Activated CD4-positive, CD25-positive, alpha-beta regulatory T cell treated with anti-CD3 and anti-CD28 coated beads, Interleukin-2, amount 50 U/mL, for 16 hours (primary cell): ENCODE measurements around the gene GNRHR.
"Not testable (repeated sequence)": the region's sequence is repeated elsewhere in the genome, so short reads cannot be mapped to it uniquely, and the experiment has no call there.

Experiments
- DNase-seq: peaks from one replicate; pipeline ENCODE4 v3.0.0-alpha.2; 2020; ENCODE audit warnings: low read depth, low spot score

Gene GNRHR

DNA sequence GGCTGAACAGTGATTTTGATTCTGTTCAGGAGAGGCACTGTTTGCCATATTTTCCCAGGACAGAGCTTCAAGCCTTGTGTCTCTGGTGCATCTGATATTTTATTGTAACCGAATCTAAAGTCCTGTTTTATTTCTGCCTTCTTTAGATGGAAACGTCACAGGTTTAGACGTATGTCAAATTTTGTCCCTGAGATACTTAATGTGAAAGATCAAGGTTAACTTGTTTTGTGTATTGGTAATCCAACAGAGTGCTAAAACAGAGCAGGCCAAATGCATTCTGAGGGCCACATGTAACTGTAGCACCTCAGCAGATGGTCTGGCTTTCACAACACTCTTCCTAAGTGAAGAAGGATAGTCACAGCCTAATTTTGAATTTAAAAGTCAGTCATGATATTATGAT, at the start of gene GNRHR:
Gene GNRHR (minus strand): TSS at position 101 of the 400 bp plus-strand sequence. CDS start 53 bp downstream, at position 48.
- DNase-seq: no peak

GRCh38 chr4:67796810-67797209, 42.6 kb upstream of the GNRHR start:
- DNase-seq: no peak

DNA sequence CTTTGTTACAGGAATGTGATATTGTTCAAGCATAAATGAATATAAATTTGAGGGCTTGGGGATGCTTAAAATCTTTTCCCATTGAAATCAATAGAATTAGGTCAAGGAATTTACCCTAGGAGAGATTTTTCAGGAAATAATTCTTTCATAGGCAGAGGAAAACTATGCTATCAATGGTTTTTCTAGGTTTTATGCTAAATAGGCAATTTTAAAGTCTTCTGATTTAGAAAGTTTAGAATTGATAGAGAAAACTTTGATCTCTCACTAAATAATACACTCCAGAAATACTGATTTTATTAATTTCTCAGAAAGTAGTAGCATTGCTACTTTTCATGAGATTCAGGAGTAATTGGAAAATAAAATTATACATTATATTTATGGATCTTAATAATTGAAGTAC, 36.5 kb upstream of the GNRHR start:
- DNase-seq: no peak

GRCh38 chr4:67787311-67787710, 33.1 kb upstream of the GNRHR start:
- no peak for DNase-seq

DNA sequence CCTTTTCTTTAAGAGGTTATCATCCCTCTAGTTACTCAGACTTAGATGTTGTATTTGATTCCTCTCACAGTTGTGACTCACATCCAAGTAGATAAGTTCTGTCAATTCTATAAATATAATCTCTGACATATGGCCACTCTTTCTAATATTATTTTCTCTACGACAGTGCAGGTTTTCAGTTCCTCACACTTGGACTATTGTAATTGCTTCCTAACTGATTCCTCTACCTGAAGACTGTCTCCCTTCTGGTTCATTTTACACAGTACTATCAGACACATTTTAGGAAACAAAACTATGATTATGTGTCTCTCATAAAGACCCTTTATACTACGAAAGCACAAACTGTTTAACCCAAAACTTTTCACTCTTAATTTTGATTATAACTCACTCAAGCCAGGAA, 31.3 kb upstream of the GNRHR start:
- DNase-seq: no peak

GRCh38 chr4:67779631-67780030, 25.4 kb upstream of the GNRHR start:
- no peak for DNase-seq

- no peak for DNase-seq
Measured at GRCh38 chr4:67776746-67777145, 22.6 kb upstream of the GNRHR start.

DNA sequence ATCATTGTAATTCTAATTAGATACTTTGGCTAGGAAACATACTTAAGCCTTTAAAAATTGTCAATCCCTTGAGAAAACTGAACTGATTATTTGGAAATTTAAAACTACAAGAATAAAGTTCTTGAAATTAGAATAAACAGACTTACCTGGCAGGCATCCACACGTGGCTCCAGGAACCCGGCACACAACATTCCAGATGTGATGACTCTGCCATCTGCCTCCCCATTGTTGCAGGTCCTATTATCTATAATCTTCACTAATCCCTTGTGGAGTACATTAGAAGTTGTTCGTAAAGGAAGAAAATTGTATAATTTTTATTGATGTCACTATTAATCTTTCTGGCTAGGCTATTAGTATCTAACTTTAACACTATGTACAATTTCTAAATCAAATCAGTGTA, 16.2 kb upstream of the GNRHR start:
- DNase-seq: no peak

- DNase-seq: no peak
Measured at GRCh38 chr4:67765928-67766327, 11.7 kb upstream of the GNRHR start.

DNA sequence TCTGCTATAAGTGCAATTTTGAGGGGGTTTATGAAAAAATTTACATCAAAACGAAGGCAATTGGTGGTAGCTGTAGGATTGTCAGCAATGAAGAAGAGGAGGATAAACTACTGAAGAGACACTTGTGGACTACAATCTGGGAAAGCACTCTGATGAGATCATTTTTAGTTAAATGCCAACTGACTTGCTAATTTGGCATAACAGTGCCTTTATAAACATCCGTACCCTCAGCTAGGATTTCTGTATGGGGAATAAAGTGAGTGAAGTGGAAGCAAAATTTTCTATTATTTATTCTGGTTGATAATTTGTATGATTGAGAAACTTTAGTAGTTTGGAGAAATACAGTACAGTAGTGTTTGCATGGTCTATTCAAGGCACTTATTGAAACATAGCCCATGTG, 11.2 kb upstream of the GNRHR start:
- no peak for DNase-seq

DNA sequence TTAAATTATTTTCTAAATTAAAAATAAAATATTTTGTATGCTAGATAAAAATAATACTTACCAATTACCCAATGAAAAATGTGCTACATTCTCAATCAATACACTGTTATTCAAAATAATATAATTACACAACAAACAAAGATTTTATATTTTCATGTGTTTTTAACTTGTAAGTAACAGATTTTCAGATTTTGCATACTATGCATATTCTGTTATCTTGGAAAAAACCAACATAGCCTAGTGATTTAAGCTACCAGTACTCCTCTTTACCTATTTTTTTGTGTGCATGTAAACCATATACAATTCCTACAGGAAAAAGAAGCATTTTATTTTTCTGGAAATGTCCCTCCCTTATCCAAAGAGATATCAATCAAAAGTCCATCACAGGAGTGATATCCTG, 10.0 kb upstream of the GNRHR start:
- no peak for DNase-seq

DNA sequence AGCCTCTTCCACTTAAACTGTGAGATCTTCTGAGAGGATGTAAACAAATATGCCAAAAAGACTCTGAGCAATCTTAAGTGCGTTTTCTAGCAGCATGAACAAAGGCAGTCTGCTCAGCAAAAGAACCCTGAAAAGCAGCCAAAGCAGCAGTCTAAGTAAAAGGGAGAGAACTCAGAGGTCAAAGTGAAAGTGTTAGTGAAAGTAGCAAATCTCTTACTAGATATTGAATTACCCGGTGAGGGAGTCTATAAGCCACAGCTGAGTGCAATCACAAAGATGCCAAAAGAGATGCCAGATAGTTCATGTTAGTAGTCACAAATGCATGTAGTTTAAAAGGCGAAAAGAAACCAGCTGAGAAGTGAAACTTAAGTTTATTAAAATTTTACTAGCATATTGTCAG, 7.9 kb upstream of the GNRHR start:
- no peak for DNase-seq

GRCh38 chr4:67756991-67757390, 2.8 kb upstream of the GNRHR start:
- not testable (repeated sequence) for DNase-seq

DNA sequence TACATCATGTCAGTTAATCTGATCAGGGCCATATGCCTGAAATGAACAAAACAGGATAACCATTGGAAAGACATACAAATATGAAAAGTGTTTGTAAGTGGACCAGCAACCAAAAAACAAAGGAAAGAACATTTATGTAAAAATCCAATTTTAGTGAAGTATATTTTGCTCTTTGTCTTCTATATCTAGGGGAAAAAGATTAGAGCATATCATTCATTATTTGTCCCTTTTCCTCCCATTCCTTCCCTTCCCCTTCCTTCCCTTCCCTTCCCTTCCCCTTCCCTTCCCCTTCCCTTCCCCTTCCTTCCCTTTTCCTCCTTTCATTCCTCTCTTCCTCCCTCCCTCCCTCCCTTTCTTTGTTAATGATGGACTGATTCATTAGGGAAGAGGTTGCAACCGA, 1.8 kb upstream of the GNRHR start:
- no peak for DNase-seq

- no peak for DNase-seq
Measured at GRCh38 chr4:67751260-67751659, 2.9 kb downstream of the GNRHR start.

DNA sequence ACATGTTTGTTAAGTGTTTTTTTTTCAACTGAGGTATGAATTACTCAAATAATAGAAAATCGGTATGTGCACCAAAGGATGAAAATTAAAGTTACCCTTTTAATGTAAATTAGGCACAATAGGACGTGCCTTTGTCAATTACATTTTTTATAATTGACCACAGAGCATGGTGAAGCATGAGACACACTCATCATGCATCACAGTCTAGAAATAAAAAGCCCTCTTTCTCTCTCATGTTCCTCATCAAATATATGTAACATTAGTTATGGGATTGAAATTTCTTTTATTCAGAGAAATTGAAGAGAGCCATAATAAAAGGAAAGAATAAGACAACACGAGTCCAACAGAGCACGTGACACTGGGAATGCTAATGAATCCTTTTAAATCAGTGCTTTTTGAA, 3.5 kb downstream of the GNRHR start:
- no peak for DNase-seq

- no peak for DNase-seq
Measured at GRCh38 chr4:67749286-67749685, 4.9 kb downstream of the GNRHR start.

DNA sequence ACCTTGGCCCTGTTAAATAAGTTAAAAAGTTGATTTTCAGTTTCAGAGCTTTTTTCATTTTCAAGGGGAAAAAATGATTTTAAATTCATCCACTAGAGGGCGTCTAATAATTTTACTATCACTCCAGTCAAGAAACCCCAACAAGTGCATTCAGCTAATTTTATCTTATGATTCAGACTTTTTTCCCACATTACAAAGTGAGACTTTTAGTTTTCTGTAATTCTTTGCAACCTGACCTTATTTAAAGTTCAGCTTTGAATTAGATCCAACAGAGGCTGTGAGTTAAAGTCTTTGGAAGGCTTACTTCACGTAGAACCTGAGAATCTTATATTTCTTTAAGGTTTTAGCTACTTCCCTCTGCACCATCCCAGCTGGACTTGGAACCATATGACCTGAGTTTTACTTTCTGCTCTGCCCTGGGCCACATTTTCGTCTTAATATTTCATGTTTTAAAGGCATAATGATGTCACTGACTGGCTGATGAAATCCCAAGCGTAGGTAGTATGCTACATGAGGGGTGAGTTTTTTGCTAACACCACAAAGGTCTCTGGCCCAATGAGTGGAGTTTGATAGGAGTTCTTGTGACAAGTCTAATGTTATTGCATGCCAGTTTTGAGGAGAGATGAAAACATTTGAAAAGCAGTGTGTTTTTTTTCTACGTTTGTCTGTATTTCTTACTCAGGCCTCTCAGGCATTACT, 7.2 kb downstream of the GNRHR start:
- no peak for DNase-seq

DNA sequence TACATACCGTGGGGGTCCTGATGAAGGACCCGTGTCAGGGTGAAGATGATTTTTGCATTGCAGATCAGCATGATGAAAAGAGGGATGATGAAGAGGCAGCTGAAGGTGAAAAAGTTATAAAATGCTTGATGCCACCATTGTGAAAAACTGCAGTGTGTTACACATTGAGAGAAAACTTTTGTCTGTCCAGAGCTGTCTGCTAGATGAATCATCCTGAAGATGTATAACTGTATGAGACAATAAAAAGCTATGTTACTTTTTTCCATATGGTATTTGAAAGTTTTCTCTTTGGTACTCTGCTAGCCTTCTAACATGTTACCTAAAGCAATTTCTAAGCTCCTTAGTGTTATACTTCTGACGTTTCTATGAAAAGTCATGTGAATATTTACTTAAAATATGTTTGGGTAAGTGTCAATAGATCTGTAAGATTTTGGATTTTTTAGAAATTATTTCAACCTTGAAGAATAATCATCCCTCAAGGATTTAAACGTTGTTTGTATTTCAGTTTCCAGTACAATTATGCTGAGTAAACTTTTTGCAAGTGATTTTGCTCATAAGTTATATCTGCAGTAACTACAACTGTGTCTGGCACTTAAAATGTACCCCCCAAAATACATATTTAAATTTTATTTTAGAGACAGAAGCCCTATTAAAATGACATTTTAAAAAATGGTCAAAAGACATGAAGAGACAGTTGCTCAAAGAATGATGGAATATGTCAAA, 9.5 kb downstream of the GNRHR start:
- DNase-seq: no peak

- DNase-seq: no peak
Measured at GRCh38 chr4:67743194-67743593, 11.0 kb downstream of the GNRHR start.

- no peak for DNase-seq
Measured at GRCh38 chr4:67736262-67736661, 17.9 kb downstream of the GNRHR start.

DNA sequence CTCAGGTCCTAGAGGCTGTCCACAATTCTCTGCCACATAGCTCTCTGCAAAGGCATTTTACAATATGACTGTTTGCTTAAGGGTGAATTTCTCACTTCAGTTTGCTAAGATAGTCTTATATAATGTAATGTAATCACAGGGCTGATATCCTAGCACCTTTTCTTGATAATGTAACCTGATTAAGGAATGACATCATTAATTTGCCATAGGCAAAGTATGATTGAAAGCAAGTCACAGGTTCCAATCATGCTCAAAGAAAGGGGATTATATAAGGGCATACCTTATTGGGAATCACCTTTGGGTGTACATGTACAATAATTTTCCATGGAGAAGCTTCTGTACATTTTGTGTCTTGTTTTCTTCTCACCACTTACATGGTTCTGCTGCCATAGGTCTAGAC, 18.9 kb downstream of the GNRHR start:
- DNase-seq: no peak

DNA sequence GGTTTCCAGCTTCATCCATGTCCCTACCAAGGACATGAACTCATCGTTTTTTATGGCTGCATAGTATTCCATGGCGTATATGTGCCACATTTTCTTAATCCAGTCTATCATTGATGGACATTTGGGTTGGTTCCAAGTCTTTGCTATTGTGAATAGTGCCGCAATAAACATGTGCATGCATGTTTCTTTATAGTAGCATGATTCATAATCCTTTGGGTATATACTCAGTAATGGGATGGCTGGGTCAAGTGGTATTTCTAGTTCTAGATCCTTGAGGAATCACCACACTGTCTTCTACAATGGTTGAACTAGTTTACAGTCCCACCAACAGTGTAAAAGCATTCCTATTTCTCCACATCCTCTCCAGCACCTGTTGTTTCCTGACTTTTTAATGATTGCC, 23.7 kb downstream of the GNRHR start:
- DNase-seq: not testable (repeated sequence)
